ENCODE measurements around the gene GCNT2. TPM values are rescaled to one million over a fixed set of nuclear protein-coding genes. Genes with fewer than 3 reads are reported as not detected.

GCNT2 gene
- total RNA-seq, 4 donors from 2014 or later, result 3.8 to 7.9 (median 6.0) TPM

- ATAC-seq (ENCODE audit: low FRiP score) (no peak), DNase-seq (ENCODE audit: low spot score) (no peak)
- TF ChIP-seq CTCF (IDR thresholded peaks at IDR 0.05), result no peak
Measured at GRCh38 chr6:10556992-10557391, 35.8 kb downstream of the GCNT2 start.

GRCh38 chr6:10557913-10558312 is 36.8 kb downstream of the GCNT2 start:
- ATAC-seq (ENCODE audit: low FRiP score) (no peak), DNase-seq (ENCODE audit: low spot score) (no peak)
- TF ChIP-seq CTCF (IDR thresholded peaks at IDR 0.05), result no peak

GRCh38 chr6:10558565-10558964 is 37.4 kb downstream of the GCNT2 start:
- ATAC-seq (ENCODE audit: low FRiP score), result no peak
- no peak for TF ChIP-seq CTCF (IDR thresholded peaks at IDR 0.05)
- no peak for DNase-seq (ENCODE audit: low spot score)

- ATAC-seq (ENCODE audit: low FRiP score), result no peak
- TF ChIP-seq CTCF (IDR thresholded peaks at IDR 0.05), result no peak
- DNase-seq (ENCODE audit: low spot score), result no peak
Measured at GRCh38 chr6:10559522-10560152, 38.5 kb downstream of the GCNT2 start.

GRCh38 chr6:10561611-10562199 is 40.6 kb downstream of the GCNT2 start:
- no peak for TF ChIP-seq CTCF (IDR thresholded peaks at IDR 0.05)
- DNase-seq (ENCODE audit: low spot score), result no peak
- ATAC-seq (ENCODE audit: low FRiP score), result no peak

- DNase-seq (ENCODE audit: low spot score), result no peak
- TF ChIP-seq CTCF (IDR thresholded peaks at IDR 0.05), result no peak
- no peak for ATAC-seq (ENCODE audit: low FRiP score)
Measured at GRCh38 chr6:10564975-10565673, 44.0 kb downstream of the GCNT2 start.
